SH-SY5Y (cell line): ENCODE results near the gene SCPEP1.

ENCODE experiments used
- GATA2 ChIP-seq: IDR thresholded peaks from 2 replicates; pipeline ENCODE4 v1.6.1; 2011; ENCODE audit warnings: mild to moderate bottlenecking, low read depth, low read length
- GATA3 ChIP-seq: IDR thresholded peaks from 2 replicates; pipeline ENCODE4 v1.6.1; 2011; ENCODE audit warnings: low read depth, mild to moderate bottlenecking, low read length, moderate library complexity

DNA sequence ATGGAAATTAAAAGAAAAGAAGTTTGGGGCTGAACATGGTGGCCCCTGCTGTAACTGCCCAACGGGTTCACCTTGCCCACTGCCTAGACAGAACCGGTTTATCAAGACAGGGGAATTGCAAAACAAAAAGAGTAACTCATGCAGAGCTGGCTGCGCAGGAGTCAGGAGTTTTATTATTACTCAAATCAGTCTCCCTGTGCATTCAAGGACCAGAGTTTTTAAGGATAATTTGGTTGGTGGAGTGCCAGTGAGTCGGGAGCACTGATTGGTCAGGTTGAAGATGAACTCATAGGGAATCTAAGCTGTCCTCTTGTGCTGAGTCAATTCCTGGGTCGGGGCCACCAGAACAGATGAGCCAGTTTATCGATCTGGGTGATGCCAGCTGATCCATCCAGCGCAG, 4.4 kb upstream of the SCPEP1 start:
- TF ChIP-seq GATA2 (no peak), GATA3 (no peak)
